ENCODE measurements around the gene CBFA2T2. TPM values are rescaled to one million over a fixed set of nuclear protein-coding genes. Genes with fewer than 3 reads are reported as not detected.

The CBFA2T2 gene
- total and polyA plus RNA-seq, 2 of the 4 experiments (the other 2 are of a cell fraction) = 3.8 to 6.2 TPM

GRCh38 chr20:33650753-33651561 is 161.1 kb downstream of the CBFA2T2 start:
- no peak overlapping the region for H3K27ac ChIP-seq (ENCODE audit: insufficient read depth, low read length)
- ChIA-PET CTCF (interaction anchor here (0.6 kb wide), 1 partner anchor 197 kb away, joined by 4 read pairs; no protein-coding TSS in a partner anchor), POLR2A (ENCODE audit: unreplicated experiment) (no interaction called here)
- no TSS peak for BruUV-seq (replicated peaks)
- no peak overlapping the region for H3K56ac ChIP-seq (ENCODE audit: extremely low read depth, insufficient read depth, low read length)
- no peak overlapping the region for H3K4ac ChIP-seq (ENCODE audit: low read depth, low read length)
- H4K5ac ChIP-seq (ENCODE audit: low read depth, low read length) = no peak overlapping the region
- H2BK5ac ChIP-seq (ENCODE audit: low read depth, low read length, poor library complexity, severe bottlenecking) = no peak overlapping the region
- no peak overlapping the region for H3K14ac ChIP-seq (replicated peaks; ENCODE audit: low read depth, low read length)
- no peak overlapping the region for H2AK5ac ChIP-seq (ENCODE audit: low read depth, low read length)
- no peak overlapping the region for H2AFZ ChIP-seq (replicated peaks; ENCODE audit: low read length, poor library complexity)
- no peak for DNase-seq
- H3K4me3 ChIP-seq (ENCODE audit: insufficient read depth, low read depth, low read length) = no peak overlapping the region
- no peaks in the 10 kb centered on the region for H3K9me3 ChIP-seq (ENCODE audit: control insufficient read depth, insufficient read depth, low read length)
- H2BK20ac ChIP-seq (ENCODE audit: low read depth, low read length) = no peak overlapping the region
- H3K36me3 ChIP-seq (ENCODE audit: control insufficient read depth, insufficient read depth, low read length) = peaks cover 6% of the 10 kb centered on the region; the same call in 1 of the 2 replicates
- no peak overlapping the region for H2BK15ac ChIP-seq (ENCODE audit: low read depth, low read length)
- H4K8ac ChIP-seq (ENCODE audit: low read depth in 2 of 2, low read length in 2 of 2) = no peak overlapping the region
- no peaks in the 10 kb centered on the region for H3K79me1 ChIP-seq (ENCODE audit: low read depth in 1 of 2, low read length in 2 of 2)
- no peaks in the 10 kb centered on the region for H3K27me3 ChIP-seq (ENCODE audit: control insufficient read depth, insufficient read depth, low read length)
- H2AK9ac ChIP-seq (replicated peaks; ENCODE audit: low read depth, low read length, poor library complexity) = no peak overlapping the region
- peaks cover 9% of the 10 kb centered on the region; the same call in 1 of the 2 replicates for H4K20me1 ChIP-seq (ENCODE audit: insufficient read depth, low read length)
- H3K9me1 ChIP-seq (ENCODE audit: insufficient read depth, low read length) = peaks cover 14% of the 10 kb centered on the region; the same call in 1 of the 2 replicates
- H3K23ac ChIP-seq (ENCODE audit: low read depth, low read length) = no peak overlapping the region
- TF ChIP-seq POLR2A (IDR thresholded peaks at IDR 0.05; ENCODE audit: low read depth, low read length) (no peak), CHD1 (IDR thresholded peaks at IDR 0.05; ENCODE audit: low read depth, low read length) (no peak), SMC3 (IDR thresholded peaks at IDR 0.05; ENCODE audit: low read depth, low read length) (no peak)
- H3K18ac ChIP-seq (ENCODE audit: low read depth, low read length) = no peak overlapping the region
- no CpG with 5 or more reads among the region's 10 CpGs for WGBS, 2 experiments (ENCODE audit: extremely low coverage in 2 of 2, insufficient read length in 1 of 2)
- H3K4me2 ChIP-seq (ENCODE audit: low read depth, low read length) = no peak overlapping the region
- no peak for ATAC-seq (ENCODE audit: low read depth)
- no peak overlapping the region for H3K9ac ChIP-seq (ENCODE audit: low read depth, low read length)
- no peak overlapping the region for H2BK120ac ChIP-seq (ENCODE audit: low read depth, low read length)
- no peak overlapping the region for H4K91ac ChIP-seq (ENCODE audit: insufficient read depth, low read depth, low read length)
- dilution Hi-C loops (cut with HindIII; ENCODE audit: low sequenced_read_pairs, unreplicated experiment) = no loop called here
- H3K4me1 ChIP-seq (ENCODE audit: control insufficient read depth, insufficient read depth, low read length) = peaks cover 3% of the 10 kb centered on the region; the same call in 1 of the 2 replicates
- in situ Hi-C loops (cut with MboI; ENCODE audit: low sequenced_read_pairs) = loop anchor here (5.0 kb wide), 1 partner anchor 199 kb away; no protein-coding TSS in a partner anchor
- intact Hi-C loops (cut with micrococcal nuclease) = no loop called here

Measured in IMR-90 (cell line).